NCI-H146 treated with DMSO at 0.1 percent for 48 hours (cell line): ENCODE results near the gene LMNA.
"Not testable (repeated sequence)": the region's sequence is repeated elsewhere in the genome, so short reads cannot be mapped to it uniquely, and the experiment has no call there.

Source experiments
- DNase-seq: peaks from one replicate; lab custom pipeline; 2025; ENCODE audit not compliant: unreplicated experiment; lab: John Stamatoyannopoulos, UW

The LMNA gene

DNA sequence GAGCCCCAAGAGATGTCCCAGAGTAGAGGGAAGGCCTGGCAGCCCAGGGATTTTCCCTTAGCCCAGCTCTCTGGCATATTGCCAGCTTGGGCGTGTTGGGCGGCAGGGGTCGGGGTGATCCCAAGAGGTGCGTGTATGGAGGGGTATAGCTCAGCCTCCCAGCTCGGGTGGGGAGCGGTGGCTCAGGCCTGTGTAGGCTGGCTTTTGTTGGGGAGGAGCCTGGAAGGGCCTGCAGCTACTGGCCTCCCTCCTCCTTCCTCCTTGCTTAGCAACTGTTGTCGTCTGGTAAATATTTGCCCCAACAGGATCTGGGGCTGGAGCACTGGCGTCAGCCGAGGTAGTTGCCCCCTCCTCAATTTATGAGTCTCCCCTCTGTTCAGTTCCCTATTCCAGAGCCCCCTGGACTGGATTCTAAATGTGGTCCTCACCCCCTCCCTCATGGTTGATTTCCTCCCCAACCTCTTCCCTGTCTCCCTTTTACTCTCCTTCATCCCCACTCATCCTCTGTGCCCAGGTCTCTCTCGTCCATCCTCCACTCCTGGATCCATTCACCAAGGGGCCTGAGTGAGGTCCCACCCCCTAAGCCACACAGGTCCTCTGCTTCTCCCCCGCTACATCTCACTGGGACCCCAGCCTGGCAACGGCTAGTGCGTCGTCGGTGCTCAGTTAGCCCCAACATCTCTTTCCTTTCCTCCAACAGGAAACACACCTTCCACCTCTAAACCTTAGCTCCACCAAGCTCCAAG is 10.3 kb upstream of the LMNA start:
- DNase-seq = no peak

DNA sequence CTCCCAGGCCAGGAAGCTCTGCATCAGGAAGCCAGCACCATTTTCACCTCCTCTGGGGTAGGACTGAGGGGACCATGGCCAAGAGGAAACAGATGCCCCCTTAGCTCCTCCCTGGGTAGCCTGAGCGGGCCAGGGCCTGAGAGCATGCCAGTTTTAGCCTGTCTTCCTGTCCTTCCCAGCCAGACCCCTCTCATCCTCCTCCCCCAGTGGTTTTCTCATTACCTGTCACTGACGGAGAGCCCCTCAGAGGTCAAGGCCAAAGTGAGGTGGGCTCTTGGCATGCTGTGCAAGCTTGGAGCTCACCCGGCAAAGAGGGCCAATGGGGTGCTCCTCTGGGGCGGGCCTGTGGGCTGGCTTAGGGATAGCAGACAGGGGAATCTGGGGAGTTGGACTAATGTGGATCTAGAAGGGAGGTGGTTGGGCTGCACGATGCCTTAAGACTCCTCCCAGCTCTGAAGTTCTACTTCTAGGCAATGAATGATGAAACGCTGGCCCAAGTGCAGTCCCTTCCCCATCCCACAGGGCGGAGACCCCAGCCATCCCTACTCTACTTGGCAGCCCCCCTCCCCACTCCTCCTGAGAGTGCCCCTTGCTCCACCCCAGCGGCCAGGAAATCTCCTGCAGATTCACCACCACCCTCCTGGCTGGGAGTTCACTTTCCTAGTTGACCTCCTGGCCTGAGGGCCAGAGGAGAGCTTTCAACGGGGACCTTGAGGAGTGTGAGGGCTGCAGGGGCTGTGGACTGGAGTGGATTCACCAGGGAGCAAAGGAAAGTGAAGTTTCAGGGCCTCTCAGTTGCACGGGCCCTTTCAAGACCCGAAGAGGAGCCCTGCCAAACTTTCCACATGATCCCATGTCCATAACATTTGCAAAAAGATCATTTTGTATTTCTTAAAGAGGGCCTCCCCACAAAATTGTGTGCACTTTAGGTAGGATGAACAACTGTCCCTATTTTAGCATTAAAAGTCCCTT is 9.4 kb upstream of the LMNA start:
- DNase-seq = no peak

DNA sequence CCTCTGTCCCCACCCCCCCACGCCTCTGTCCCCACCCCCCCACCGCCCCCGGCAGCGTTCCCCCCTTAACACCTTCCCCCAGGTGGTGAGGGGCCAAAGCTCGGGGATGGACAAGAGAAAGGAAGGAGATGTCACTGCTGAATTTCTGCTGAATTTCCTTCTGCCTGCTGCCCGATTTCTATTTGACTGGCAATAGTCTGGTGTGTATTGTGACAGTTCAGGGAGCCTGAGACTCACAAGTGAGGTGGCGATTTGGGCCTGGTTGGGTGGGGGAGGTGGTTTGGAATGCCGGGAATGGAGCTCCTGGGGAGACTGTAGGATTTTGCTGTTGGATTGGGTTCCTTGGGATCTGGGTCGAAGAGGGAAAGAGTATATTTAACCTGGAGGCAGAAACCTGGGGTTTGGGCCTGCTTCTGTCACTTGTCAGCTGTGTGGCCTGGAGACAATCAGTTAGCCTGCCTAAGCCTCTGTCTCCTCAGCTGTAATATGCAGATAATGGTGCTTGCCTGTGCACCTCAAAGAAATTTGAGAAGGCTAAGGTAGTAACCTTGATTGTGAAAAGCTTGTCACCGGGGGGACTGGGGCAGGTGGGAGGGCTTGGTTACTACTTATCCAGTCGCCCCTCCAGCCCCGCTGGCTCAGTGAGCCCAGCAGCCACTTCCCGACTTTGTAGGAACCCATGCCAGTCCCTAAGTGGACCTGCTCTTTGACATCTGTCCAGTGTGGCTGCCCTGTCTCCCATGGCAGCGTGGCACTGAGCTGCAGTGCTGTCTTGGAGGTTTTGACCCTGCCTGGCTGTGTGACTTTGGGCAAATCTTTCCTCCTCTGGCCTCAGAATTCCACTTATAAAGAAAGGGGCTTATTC is 7.7 kb upstream of the LMNA start:
- no peak for DNase-seq

DNA sequence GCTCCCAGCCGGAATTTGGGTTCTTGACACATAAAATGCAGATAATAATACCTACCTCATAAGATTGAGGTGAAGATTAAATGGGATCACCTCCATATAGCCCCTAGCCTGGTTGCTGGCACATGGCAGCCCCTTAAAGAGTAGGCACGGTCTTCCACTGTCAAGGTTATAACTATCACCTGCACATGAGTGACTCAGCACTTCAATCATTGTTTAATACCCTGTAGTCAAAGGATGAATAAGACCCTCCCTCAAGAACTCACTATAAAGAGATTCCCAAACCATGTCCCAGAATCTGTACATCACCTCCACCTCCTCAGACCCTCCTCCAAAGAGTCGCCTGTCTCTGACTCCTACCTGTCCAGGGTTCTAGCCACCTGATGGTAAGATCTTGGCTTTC is 6.5 kb upstream of the LMNA start:
- no peak for DNase-seq

DNA sequence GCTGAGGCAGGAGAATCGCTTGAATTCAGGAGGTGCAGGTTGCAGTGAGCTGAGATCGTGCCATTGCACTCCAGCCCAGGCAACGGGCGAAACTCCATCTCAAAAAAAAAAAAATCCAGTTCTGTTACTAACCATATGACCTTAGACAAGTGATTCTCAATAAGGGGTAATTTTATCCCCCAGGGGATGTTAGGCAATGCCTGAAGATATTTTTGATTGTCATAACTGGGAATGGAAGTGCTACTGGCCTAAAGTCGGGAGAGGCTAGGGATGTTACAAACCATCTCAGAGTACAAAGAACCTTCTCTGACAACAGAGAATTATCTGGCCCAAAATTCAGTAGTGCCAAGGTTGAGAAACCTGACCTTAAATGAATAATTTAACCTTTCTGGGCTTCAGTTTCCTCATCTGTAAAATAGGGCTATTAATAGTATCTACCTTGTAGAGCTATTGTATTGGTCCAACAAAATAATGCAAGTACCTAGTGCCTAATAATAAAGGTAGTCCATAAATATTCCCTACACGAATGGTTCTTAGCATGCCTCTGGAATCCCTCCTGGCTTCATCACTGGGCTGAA is 5.8 kb upstream of the LMNA start:
- no peak for DNase-seq

DNA sequence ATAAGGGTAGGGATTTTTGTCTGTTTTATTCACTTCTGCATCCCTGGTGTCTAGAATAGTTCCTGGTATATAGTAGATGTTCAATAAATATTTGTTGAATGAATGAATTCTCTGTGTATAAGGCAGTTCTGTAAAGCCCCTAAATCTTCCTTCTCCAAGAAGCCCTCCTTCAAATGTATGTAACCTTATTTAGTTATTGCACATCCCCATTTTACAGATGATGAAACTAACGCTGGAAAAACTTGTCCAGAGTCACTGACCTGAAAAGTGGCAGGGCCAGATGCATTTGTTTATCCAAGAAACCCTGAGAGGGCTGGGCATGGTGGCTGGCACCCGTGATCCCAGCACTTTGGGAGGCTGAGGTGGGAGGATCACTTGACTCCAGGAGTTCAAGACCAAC is 4.3 kb upstream of the LMNA start:
- DNase-seq = no peak

DNA sequence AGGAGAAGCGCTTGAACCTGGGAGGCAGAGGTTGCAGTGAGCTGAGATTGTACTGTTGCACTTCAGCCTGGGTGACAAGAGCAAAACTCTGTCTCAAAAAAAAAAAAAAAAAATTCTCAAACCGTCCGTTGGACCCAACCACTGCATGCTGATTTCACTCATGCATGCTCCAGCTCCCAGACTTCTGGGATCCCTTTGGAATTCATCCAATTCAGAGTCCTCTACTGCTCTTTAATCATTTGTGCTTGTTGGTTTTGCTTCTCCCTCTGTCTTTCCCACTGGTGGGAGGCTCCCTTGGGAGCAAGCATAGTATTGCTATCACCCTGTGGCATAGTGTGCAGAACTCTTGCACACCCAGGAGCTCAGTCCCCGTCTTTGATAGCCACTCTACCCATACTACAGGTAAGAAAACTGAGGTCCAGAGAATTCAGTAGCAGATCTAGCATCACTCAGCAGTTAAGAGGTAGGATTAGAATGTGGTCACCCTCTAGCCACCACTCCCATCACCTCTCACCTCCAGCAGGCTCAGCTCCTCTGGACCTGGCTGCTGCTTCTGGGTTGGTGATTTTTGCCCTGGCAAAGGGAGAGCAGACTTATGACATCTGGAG is 3.1 kb upstream of the LMNA start:
- no peak for DNase-seq

DNA sequence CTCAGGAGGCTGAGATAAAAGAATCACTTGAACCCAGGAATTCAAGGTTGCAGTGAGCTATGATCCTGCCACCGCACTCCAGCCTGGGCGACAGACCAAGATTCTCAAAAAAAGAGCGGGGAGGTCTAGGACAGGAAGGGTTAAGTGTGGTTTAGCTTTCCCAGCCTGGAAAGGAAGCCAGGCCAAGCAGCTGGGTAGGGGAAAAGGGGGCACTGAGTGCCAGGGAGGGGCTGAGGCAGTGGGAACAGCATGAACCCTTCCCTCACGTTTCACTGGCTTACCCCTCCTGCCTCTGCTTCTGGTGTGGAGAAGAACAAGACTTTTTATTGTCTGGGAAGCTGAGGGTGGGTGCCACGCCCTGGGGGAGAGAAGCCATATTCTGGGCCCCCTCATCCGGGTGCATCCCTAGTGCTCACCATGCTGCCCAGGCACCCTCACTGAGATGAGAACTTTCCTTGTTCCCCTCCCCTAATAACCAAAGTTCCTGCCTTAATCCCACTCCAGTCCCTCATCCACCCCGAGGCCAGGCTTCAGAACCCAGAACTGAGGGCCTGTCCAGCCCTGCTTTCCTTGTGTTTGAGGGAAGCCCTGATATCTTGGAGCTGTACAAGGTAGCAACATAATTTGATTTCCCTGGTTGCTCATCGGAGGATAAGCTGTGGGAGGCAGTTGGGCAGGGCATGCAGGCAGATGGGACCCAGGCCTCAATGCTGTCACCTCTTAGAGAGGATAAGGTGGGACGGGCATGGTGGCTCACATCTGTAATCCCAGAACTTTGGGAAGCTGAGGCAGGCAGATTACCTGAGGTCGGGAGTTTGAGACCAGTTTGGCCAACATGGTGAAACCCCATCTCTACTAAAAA is 2.0 kb upstream of the LMNA start:
- DNase-seq = no peak

DNA sequence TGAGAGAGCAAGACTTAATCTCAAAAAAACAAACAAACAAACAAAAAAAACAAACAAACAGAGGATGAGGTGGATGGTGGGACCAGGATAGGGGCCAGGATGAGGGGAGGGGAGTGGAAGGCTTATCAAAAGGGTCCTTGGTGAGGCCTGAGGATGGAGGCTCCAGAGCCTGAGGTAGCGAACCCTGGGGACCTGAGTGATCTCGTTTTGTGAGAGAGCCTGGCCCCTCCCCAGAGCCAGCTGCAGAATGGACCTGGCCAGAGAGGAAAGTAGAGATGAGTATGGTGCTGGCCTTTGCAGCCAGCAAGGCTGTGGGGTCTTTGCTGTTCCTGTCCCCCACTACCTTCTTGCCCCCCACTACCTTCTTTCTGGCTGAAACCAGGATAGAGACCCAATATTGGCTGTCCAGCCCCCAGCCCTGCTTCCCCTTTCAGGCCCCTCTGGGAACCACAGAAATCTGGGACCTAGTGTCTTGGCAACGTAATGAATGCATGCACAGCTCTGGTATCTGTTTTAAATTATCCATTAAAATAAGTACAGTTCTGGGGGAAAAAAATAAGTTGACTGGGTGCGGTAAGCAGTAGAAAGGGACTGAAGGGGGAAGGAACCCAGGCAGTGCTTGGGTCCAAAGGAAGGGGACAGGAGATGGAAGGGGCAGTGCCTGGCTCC is 1.1 kb upstream of the LMNA start:
- no peak for DNase-seq

DNA sequence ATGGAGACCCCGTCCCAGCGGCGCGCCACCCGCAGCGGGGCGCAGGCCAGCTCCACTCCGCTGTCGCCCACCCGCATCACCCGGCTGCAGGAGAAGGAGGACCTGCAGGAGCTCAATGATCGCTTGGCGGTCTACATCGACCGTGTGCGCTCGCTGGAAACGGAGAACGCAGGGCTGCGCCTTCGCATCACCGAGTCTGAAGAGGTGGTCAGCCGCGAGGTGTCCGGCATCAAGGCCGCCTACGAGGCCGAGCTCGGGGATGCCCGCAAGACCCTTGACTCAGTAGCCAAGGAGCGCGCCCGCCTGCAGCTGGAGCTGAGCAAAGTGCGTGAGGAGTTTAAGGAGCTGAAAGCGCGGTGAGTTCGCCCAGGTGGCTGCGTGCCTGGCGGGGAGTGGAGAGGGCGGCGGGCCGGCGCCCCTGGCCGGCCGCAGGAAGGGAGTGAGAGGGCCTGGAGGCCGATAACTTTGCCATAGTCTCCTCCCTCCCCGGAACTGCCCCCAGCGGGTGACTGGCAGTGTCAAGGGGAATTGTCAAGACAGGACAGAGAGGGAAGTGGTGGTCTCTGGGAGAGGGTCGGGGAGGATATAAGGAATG is 505 bp downstream of the LMNA start:
- DNase-seq = no peak

DNA sequence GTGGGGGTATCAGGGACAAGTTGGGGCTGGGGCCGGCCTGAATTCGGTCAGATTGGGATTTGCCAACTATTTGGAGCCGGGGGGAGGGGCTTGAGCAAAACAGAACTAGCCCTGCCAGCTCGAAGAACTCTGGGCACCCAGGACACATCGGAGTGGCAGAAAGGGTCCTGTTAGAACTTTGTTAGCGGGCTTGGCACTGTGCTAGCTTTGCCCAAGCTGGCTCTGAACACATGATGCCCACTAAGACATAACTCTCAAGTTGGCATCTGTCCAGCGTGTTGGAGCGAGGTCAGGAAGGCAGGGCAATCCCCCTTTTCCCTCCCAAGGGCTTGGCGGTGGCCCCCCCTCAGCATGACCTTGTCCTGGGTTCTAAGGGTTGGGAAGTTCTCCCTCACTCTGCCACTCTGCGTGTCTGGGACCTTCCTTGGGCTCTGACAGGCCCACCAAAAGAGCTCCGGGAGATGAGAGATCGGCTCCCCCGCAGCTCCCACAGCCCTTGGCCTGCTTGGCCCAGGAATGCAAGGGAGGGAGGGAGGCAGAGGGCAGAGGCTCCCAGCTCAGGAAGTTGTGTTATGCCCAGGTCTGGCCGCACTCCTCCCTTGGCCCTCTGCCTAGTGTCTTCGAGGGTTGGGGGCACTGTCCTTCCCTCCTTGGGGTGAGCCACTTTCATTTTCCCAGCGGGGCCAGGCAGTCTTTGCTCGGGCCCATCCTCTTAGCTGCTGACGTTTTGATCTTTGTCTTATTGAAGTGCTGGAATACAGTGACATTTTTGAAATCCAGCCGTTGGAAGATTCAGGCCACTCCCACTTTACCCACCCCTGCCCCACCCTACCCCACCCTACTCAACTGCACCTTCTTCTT is 1.2 kb downstream of the LMNA start:
- no peak for DNase-seq

DNA sequence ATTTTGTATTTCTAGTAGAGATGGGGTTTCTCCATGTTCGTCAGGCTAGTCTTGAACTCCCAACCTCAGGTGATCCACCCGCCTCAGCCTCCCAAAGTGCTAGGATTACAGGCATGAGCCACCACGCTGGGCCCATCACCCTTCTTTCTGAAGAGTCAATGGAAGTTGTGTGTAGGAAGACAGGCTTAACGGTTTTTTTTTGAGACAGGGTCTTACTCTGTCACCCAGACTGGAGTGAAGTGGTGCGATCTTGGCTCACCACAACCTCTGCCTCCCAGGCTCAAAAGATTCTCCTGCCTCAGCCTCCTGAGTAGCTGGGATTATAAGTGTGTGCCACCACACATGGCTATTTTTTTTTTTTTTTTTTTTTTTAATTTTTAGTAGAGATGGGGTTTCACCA is 2.2 kb downstream of the LMNA start:
- not testable (repeated sequence) for DNase-seq

DNA sequence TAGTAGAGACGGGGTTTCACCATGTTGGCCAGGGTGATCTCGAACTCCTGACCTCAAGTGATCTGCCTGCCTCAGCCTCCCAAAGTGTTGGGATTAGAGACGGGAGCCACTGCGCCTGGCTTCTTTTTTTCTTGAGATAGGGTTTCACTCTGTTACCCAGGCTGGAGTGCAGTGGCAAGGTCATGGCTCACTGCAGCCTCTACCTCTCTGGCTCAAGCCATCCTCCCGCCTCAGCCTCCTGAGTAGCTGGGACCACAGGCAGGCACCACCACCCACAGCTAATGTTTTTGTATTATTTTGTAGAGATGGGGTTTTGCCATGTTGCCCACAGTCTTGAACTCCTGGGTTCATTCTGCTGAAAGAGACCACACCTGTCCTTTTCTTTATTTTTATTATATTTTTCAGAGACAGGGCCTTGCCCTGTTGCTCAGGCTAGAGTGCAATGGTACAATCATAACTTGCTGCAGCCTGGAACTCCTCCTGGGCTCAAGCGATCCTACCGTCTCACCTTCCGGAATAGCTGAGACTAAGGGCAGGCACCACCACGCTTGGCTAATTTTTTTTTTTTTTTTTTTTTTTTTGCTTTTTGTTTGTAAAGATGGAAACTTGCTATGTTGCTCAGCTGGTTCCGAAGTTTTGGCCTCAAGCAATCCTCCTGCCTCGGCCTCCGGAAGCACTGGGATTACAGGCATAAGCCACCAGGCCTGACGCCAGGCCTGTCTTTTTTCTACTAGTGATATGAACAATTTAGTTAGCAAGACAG is 3.1 kb downstream of the LMNA start:
- DNase-seq = no peak

DNA sequence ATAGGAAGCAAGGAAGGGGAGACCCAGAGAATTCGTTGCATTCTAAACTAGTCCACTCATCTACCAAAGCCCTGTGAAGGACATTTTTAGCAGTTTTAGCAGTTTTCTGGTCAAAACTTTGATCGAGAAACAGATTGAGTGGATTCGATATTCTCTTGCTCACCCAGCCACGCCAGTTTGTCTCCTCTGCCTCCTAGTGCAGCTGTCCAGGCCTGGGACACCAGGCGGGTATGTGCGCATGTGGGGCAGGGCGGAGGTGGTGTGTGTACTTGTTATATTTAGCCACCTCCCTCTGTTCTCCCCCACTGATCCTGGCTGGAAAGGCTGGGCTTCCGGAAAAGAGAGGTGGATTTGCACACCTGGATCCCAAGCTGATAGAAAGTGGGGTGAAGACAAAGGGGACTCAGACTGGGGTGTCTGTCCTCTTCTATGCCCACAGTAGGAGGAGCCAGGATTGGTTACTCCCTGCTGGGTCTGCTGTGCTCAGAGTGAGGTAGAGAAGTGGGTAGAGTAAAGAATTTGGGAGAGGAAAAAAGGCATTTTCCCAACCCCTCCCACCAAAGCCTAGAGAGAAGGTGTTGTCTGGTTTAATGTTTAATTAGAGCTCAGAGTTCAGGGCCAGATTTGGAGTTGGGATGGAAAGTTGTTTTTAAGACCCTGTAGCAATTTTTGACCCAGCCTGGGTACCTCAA is 3.8 kb downstream of the LMNA start:
- no peak for DNase-seq

DNA sequence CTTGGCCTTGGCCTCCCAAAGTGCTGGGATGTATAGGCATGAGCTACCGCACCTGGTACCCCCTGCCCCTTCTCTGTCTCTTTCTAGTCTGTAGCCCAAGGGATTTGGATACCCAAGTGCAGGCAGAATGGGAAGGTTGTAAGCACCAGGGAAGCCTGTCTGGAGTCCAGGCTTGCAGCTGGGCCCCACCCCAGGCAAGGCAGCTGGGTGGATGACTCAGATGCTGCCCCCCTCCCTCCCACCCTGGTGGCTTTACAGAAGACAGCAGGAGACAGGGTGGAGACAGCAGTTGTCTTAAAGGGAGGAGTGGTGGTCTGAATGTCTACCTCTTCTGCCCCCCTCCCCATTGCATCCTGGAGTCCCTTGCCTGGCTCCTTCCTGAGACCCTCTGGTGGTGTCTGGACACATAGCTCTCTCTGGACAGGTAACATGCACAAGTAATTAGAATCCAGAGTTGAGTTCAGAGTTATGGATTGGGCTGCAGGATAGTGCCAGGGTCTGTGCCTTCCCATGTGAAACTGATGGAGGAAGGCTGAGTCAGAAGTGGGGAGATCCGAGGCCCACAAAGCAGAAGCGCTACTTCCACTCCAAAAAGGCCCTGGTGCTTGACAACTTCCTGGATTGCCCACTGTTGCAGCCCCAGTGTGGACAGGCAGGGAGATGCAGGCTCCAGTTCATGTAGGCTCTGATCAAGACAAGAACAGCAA is 5.1 kb downstream of the LMNA start:
- no peak for DNase-seq

DNA sequence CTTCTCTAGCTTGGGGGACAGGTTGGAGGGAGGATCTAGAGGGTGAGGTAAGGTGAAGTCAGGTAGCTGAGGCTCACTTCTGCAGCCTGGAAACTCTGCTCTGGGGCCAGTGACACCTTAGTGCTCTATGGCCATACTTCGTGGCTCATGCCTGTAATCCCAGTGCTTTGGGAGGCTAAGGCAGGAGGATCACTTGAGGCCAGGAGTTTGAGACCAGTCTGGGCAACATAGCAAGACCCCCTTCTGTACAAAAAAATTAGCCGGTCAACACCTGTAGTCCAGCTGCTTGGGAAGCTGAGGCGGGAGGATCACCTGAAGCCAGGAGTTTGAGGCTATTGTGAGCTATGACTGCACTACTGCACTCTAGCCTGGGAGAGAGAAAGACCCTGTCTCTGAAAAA is 5.8 kb downstream of the LMNA start:
- no peak for DNase-seq
